ENCODE measurements around the gene ARL5B.

ARL5B gene

GRCh38 chr10:18713077-18713476, 53.8 kb downstream of the ARL5B start:
- H3K4me1 ChIP-seq (ENCODE audit: control insufficient read depth in 1 of 2, insufficient read depth in 2 of 2, low read length in 2 of 2), result no peaks in the 10 kb centered on the region
- H3K27ac ChIP-seq (ENCODE audit: low read length), result no peak overlapping the region
- no peak overlapping the region for H3K4me3 ChIP-seq (ENCODE audit: low read depth in 1 of 2, low read length in 2 of 2)
- no peaks in the 10 kb centered on the region for H3K9me3 ChIP-seq (ENCODE audit: control insufficient read depth in 1 of 2, low read length in 2 of 2)
- no peaks in the 10 kb centered on the region for H3K27me3 ChIP-seq (ENCODE audit: low read depth, low read length)
- no peaks in the 10 kb centered on the region for H3K36me3 ChIP-seq (ENCODE audit: control insufficient read depth in 1 of 2, insufficient read depth in 2 of 2, low read length in 2 of 2)

GRCh38 chr10:18718991-18719390, 59.8 kb downstream of the ARL5B start:
- no peak overlapping the region for H3K4me3 ChIP-seq (ENCODE audit: low read depth in 1 of 2, low read length in 2 of 2)
- no peak overlapping the region for H3K27ac ChIP-seq (ENCODE audit: low read length)
- H3K27me3 ChIP-seq (ENCODE audit: low read depth, low read length), result no peaks in the 10 kb centered on the region
- H3K9me3 ChIP-seq (ENCODE audit: control insufficient read depth in 1 of 2, low read length in 2 of 2), result no peaks in the 10 kb centered on the region
- H3K36me3 ChIP-seq (ENCODE audit: control insufficient read depth in 1 of 2, insufficient read depth in 2 of 2, low read length in 2 of 2), result no peaks in the 10 kb centered on the region
- H3K4me1 ChIP-seq (ENCODE audit: control insufficient read depth in 1 of 2, insufficient read depth in 2 of 2, low read length in 2 of 2), result no peaks in the 10 kb centered on the region

DNA sequence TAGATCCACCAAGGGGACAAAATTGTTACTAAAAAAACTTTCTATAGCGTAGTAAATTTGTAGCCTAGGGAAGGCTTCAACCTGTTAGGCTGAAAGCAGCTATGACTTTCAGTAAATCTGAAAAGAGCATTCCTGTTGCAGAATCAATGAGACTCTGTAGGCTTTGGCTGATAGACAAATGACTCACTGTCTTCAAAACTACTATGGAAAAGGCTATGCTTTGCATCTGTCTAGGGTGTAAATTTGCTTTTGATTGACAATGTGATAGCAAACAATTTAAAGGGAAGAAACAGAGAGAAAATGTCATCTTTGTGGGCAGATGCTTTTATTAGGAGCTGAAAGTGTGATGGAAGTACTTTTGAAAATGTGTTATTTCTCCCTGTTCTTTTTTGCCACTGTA, 60.6 kb downstream of the ARL5B start:
- no peaks in the 10 kb centered on the region for H3K4me1 ChIP-seq (ENCODE audit: control insufficient read depth in 1 of 2, insufficient read depth in 2 of 2, low read length in 2 of 2)
- H3K27me3 ChIP-seq (ENCODE audit: low read depth, low read length), result no peaks in the 10 kb centered on the region
- H3K36me3 ChIP-seq (ENCODE audit: control insufficient read depth in 1 of 2, insufficient read depth in 2 of 2, low read length in 2 of 2), result no peaks in the 10 kb centered on the region
- no peak overlapping the region for H3K27ac ChIP-seq (ENCODE audit: low read length)
- H3K9me3 ChIP-seq (ENCODE audit: control insufficient read depth in 1 of 2, low read length in 2 of 2), result no peaks in the 10 kb centered on the region
- H3K4me3 ChIP-seq (ENCODE audit: low read depth in 1 of 2, low read length in 2 of 2), result no peak overlapping the region

GRCh38 chr10:18721067-18721466, 61.8 kb downstream of the ARL5B start:
- no peaks in the 10 kb centered on the region for H3K9me3 ChIP-seq (ENCODE audit: control insufficient read depth in 1 of 2, low read length in 2 of 2)
- no peaks in the 10 kb centered on the region for H3K27me3 ChIP-seq (ENCODE audit: low read depth, low read length)
- H3K4me1 ChIP-seq (ENCODE audit: control insufficient read depth in 1 of 2, insufficient read depth in 2 of 2, low read length in 2 of 2), result no peaks in the 10 kb centered on the region

DNA sequence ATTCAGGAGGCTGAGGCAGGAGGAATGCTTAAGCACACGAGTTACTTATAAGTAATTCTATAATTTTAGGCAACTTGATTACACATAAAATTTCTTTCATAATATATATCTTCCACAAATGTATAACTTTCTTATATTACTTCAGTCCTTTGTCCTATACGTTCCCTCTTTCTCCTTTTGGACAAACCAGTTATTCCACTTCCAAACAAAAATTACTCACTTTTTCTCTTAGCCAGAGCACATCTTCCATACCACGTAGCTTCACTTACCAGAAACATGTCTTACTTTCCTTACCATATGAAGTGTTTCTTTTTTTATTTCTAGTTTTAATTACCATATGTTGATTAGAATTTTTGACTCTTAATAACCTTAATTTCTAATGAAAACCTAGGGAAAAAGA, 64.6 kb downstream of the ARL5B start:
- no peaks in the 10 kb centered on the region for H3K27me3 ChIP-seq (ENCODE audit: low read depth, low read length)
- H3K36me3 ChIP-seq (ENCODE audit: control insufficient read depth in 1 of 2, insufficient read depth in 2 of 2, low read length in 2 of 2), result no peaks in the 10 kb centered on the region
- no peak overlapping the region for H3K4me3 ChIP-seq (ENCODE audit: low read depth in 1 of 2, low read length in 2 of 2)
- no peak overlapping the region for H3K27ac ChIP-seq (ENCODE audit: low read length)
- H3K4me1 ChIP-seq (ENCODE audit: control insufficient read depth in 1 of 2, insufficient read depth in 2 of 2, low read length in 2 of 2), result no peaks in the 10 kb centered on the region
- H3K9me3 ChIP-seq (ENCODE audit: control insufficient read depth in 1 of 2, low read length in 2 of 2), result peaks cover 0 to 2% of the 10 kb centered on the region in 2 donors

More at GRCh38 chr10:18721067-18721466, 61.8 kb downstream of the ARL5B start:
- Histone ChIP-seq H3K36me3 (ENCODE audit: control insufficient read depth in 1 of 2, insufficient read depth in 2 of 2, low read length in 2 of 2) (no peaks in the 10 kb centered on the region), H3K4me3 (ENCODE audit: low read depth in 1 of 2, low read length in 2 of 2) (no peak overlapping the region), H3K27ac (ENCODE audit: low read length) (no peak overlapping the region)
